Thyroid gland (tissue), 4 donors: Measurements from ENCODE around the gene TMED4.

ENCODE experiments used
- POLR2A ChIP-seq, 2 donors: fragments of 450-650 bp; IDR thresholded peaks; one replicate each; pipeline ENCODE4 v1.6.1; 2017; ENCODE audit warnings: antibody characterized with exemption in 2 of 2, mild to moderate bottlenecking in 2 of 2, moderate library complexity in 1 of 2
- TF ChIP-seq, protein P1 (sequence below), 6 experiments: fragments of 200-600 bp in 3 of 6; fragments of 450-650 bp in 3 of 6; sonication (generic) in 3 of 6; IDR thresholded peaks; one replicate each; pipeline ENCODE4 v1.5.1; 2016 to 2019; ENCODE audit warnings: antibody characterized with exemption in 6 of 6, mild to moderate bottlenecking in 2 of 6, inconsistent platforms in 1 of 6, moderate library complexity in 1 of 6

DNA sequence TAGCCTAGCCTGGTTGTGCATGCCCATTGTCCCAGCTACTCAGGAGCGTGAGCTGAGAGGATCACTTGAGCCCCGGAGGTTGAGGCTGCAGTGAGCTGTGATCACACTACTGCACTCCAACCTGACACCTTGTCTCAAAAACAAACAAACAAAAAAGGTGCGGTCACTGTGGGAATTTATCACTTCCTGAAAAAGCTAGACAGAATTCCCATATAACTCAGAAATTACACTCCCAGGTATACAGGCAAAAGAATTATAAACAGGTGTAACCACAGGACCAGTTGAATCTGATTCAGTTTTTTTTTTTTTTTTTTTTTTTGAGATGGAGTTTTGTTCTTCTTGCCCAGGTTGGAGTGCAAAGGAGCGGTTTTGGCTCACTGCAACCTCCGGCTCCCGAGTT, 21.2 kb upstream of the TMED4 start:
- TF ChIP-seq POLR2A (IDR thresholded peaks at IDR 0.05), result no peak
- TF ChIP-seq, protein P1, sequence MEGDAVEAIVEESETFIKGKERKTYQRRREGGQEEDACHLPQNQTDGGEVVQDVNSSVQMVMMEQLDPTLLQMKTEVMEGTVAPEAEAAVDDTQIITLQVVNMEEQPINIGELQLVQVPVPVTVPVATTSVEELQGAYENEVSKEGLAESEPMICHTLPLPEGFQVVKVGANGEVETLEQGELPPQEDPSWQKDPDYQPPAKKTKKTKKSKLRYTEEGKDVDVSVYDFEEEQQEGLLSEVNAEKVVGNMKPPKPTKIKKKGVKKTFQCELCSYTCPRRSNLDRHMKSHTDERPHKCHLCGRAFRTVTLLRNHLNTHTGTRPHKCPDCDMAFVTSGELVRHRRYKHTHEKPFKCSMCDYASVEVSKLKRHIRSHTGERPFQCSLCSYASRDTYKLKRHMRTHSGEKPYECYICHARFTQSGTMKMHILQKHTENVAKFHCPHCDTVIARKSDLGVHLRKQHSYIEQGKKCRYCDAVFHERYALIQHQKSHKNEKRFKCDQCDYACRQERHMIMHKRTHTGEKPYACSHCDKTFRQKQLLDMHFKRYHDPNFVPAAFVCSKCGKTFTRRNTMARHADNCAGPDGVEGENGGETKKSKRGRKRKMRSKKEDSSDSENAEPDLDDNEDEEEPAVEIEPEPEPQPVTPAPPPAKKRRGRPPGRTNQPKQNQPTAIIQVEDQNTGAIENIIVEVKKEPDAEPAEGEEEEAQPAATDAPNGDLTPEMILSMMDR (IDR thresholded peaks at IDR 0.05), result no peak
